ENCODE results near the gene KLK13. TPM values are rescaled to one million over a fixed set of nuclear protein-coding genes. Genes with fewer than 3 reads are reported as not detected.

KLK13 gene
- polyA plus RNA-seq, 2 of the 4 experiments (the other 2 are of a cell fraction): not detected

DNA sequence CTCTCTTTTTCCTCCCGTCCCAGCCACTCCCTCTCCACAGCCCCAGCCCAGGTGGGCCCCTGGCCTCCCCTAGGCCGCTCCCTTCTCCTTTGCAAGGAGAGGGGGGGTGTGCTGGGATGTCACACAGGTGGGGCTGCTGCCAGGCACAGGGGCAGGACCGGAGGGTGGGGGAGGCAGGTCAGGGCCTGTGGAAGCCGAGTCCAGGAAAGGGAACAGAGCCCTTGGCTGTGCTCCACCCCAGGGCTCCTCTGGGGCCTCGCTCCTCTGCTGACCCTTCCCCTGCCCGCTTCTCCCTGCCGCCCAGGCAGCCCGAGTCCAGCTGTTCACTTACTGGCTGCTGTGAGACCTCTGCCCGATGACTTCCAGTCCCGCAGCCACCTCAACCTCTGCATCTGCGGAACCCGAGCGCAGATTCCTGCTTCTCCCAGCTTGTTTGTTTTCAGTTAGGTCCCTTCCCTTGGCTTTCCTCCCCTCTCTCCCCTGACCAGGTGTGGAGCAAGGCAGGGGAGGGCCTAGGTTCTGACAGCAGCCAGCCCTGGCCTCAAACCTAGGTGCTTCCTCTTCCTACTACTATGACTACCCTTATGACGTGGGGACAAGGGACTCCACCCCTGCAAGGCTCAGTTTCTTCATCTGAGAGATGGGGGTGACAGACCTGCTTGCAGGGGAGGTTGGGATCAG, 37.6 kb downstream of the KLK13 start:
- no peak for FAIRE-seq
- H3K4me1 ChIP-seq: no peaks in the 10 kb centered on the region
- no peak overlapping the region for H3K4me2 ChIP-seq
- no peak overlapping the region for H3K27ac ChIP-seq
- ATAC-seq: no peak
- WGBS (ENCODE audit: missing lambda C conversion rate): 52% methylated on average over 13 of the region's 14 CpGs
- CTCF ChIA-PET: interaction anchor here (1.2 to 3.0 kb wide), 2 partner anchors 10 to 18 kb away, joined by 4 to 14 read pairs; no protein-coding TSS in a partner anchor
- no peak for TF ChIP-seq ZC3H11A (IDR thresholded peaks at IDR 0.05)
- TF ChIP-seq, protein P1, sequence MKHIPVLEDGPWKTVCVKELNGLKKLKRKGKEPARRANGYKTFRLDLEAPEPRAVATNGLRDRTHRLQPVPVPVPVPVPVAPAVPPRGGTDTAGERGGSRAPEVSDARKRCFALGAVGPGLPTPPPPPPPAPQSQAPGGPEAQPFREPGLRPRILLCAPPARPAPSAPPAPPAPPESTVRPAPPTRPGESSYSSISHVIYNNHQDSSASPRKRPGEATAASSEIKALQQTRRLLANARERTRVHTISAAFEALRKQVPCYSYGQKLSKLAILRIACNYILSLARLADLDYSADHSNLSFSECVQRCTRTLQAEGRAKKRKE (CRISPR knock-in tag; IDR thresholded peaks at IDR 0.05; ENCODE audit: low read depth): no peak
- TF ChIP-seq RCOR1 (IDR thresholded peaks at IDR 0.05; ENCODE audit: low read depth, low read length): no peak
- no peak for DNase-seq (ENCODE audit: low read depth in 1 of 2, low spot score in 1 of 2)
- no peak overlapping the region for H3K4me3 ChIP-seq
- no peaks in the 10 kb centered on the region for H3K9me3 ChIP-seq
- POLR2A ChIA-PET: no interaction called here

DNA sequence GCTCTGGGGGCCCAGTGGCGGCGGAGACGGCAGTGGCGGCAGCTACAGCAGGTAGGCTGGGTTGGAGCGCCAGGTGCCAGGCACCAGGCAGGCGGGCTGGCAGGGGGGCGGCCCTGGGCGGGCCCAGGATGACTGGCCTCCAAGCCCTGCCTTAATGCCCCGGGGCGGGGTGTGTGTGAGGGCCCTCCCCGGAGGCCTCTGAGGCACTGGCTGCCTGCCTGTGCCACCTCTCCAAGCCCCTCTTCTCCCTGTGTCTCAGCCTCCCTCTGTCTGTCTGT, 38.4 kb downstream of the KLK13 start, which contains the start of gene KLK11:
Gene KLK11, minus strand, starts transcription at position 63 of the 278 bp plus-strand sequence. CDS start 985 bp downstream, outside the sequence.
- ChIA-PET POLR2A (no interaction called here), CTCF (interaction anchor here (0.6 to 1.5 kb wide), 2 partner anchors 9 to 65 kb away, joined by 3 to 8 read pairs; no protein-coding TSS in a partner anchor)
- ATAC-seq (peak; percentile 25 to 28; a peak in 4 of 6 replicates), DNase-seq (ENCODE audit: low read depth in 1 of 2, low spot score in 1 of 2) (no peak), FAIRE-seq (no peak)
- WGBS (ENCODE audit: missing lambda C conversion rate): 52% methylated on average over 9 of the region's 11 CpGs
- Histone ChIP-seq H3K4me1 (no peaks in the 10 kb centered on the region), H3K27ac (no peak within 1 kb of the TSS), H3K4me2 (no peak within 1 kb of the TSS), H3K4me3 (no peak within 1 kb of the TSS), H3K9me3 (no peaks in the 10 kb centered on the region)
- TF ChIP-seq POLR2AphosphoS2 (conservative IDR thresholded peaks at IDR 0.05; ENCODE audit: low read length) (no peak), NR3C1 (IDR thresholded peaks at IDR 0.05) (no peak), NFE2L2 (conservative IDR thresholded peaks at IDR 0.05; ENCODE audit: low read length) (no peak), JUNB (IDR thresholded peaks at IDR 0.05) (no peak), ZC3H11A (IDR thresholded peaks at IDR 0.05) (no peak), CBX2 (IDR thresholded peaks at IDR 0.05; ENCODE audit: borderline replicate concordance, low read depth) (no peak), SREBF2 (IDR thresholded peaks at IDR 0.05) (no peak), EHMT2 (IDR thresholded peaks at IDR 0.05; ENCODE audit: low read depth) (no peak), HOXB5 (CRISPR knock-in tag; IDR thresholded peaks at IDR 0.05) (no peak), HOXB13 (CRISPR knock-in tag; IDR thresholded peaks at IDR 0.05; ENCODE audit: low read depth) (no peak), KDM1A (IDR thresholded peaks at IDR 0.05; ENCODE audit: low read depth) (no peak), HOXA7 (CRISPR knock-in tag; IDR thresholded peaks at IDR 0.05) (no peak), ZFP36 (IDR thresholded peaks at IDR 0.05; ENCODE audit: borderline replicate concordance, partially characterized antibody) (no peak), MYC (IDR thresholded peaks at IDR 0.05; ENCODE audit: borderline replicate concordance, low read length) (no peak), GATA3 (IDR thresholded peaks at IDR 0.05; ENCODE audit: borderline replicate concordance) (no peak), KDM5A (IDR thresholded peaks at IDR 0.05) (no peak)
- TF ChIP-seq, protein P2, sequence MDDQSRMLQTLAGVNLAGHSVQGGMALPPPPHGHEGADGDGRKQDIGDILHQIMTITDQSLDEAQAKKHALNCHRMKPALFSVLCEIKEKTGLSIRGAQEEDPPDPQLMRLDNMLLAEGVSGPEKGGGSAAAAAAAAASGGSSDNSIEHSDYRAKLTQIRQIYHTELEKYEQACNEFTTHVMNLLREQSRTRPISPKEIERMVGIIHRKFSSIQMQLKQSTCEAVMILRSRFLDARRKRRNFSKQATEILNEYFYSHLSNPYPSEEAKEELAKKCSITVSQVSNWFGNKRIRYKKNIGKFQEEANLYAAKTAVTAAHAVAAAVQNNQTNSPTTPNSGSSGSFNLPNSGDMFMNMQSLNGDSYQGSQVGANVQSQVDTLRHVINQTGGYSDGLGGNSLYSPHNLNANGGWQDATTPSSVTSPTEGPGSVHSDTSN (IDR thresholded peaks at IDR 0.05): no peak
- TF ChIP-seq, protein P3, sequence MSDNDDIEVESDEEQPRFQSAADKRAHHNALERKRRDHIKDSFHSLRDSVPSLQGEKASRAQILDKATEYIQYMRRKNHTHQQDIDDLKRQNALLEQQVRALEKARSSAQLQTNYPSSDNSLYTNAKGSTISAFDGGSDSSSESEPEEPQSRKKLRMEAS (IDR thresholded peaks at IDR 0.05): no peak

DNA sequence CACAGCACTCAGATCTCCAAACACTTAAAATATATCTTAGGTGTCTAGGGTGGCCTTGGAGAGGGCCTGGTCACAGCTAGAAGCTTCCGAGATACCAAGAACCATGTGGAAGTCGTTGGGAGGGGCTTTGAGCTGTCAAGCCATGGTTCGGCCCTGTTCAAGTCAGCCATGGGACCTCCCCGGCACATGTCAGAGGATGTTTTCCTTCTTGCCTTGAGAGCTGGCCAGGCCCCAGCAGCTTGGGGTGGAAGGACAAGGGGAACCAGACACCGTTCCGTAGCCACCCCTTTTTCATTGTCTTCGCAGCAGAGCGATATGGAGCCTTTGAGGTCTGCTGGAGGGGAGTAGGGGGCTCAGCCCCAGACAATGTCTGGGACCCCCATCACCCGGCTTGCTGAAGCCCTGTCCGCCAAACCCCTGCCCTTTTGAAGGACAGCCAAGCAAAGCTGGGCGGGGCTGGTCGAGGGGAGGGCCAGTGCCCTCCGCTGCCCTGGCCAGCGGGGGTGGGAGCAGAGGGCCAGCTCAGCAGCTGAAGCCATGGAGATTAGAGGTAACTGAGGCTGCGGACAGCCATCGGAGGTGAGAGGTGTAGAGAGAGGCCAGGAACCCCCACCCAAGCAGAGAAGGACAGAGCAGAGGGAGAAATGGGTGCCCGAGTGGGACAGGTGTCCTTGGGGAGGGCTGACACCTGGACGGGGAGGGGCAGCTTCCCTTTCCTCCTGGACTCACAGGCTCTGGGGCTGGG, 38.9 kb downstream of the KLK13 start:
- no peak for FAIRE-seq
- CTCF ChIA-PET: interaction anchor here (0.6 to 1.5 kb wide), 3 partner anchors 9 to 283 kb away, joined by 3 to 8 read pairs (median 3); no protein-coding TSS in a partner anchor
- 51% methylated on average over 16 of the region's 18 CpGs for WGBS (ENCODE audit: missing lambda C conversion rate)
- POLR2A ChIA-PET: no interaction called here
- H3K4me3 ChIP-seq: no peak overlapping the region
- no peak for DNase-seq (ENCODE audit: low read depth in 1 of 2, low spot score in 1 of 2)
- H3K4me2 ChIP-seq: no peak overlapping the region
- no peak for ATAC-seq
- no peaks in the 10 kb centered on the region for H3K4me1 ChIP-seq
- H3K9me3 ChIP-seq: no peaks in the 10 kb centered on the region
- no peak overlapping the region for H3K27ac ChIP-seq
- no peak for TF ChIP-seq MAZ (IDR thresholded peaks at IDR 0.05; ENCODE audit: borderline replicate concordance, low read depth, low read length)
- TF ChIP-seq NR3C1 (IDR thresholded peaks at IDR 0.05): no peak
- TF ChIP-seq, protein P4, sequence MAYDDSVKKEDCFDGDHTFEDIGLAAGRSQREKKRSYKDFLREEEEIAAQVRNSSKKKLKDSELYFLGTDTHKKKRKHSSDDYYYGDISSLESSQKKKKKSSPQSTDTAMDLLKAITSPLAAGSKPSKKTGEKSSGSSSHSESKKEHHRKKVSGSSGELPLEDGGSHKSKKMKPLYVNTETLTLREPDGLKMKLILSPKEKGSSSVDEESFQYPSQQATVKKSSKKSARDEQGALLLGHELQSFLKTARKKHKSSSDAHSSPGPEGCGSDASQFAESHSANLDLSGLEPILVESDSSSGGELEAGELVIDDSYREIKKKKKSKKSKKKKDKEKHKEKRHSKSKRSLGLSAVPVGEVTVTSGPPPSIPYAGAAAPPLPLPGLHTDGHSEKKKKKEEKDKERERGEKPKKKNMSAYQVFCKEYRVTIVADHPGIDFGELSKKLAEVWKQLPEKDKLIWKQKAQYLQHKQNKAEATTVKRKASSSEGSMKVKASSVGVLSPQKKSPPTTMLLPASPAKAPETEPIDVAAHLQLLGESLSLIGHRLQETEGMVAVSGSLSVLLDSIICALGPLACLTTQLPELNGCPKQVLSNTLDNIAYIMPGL (CRISPR knock-in tag; IDR thresholded peaks at IDR 0.05; ENCODE audit: borderline replicate concordance): no peak
- no peak for TF ChIP-seq HOXB13 (CRISPR knock-in tag; IDR thresholded peaks at IDR 0.05; ENCODE audit: low read depth)
- TF ChIP-seq, protein P5, sequence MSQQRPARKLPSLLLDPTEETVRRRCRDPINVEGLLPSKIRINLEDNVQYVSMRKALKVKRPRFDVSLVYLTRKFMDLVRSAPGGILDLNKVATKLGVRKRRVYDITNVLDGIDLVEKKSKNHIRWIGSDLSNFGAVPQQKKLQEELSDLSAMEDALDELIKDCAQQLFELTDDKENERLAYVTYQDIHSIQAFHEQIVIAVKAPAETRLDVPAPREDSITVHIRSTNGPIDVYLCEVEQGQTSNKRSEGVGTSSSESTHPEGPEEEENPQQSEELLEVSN (IDR thresholded peaks at IDR 0.05; ENCODE audit: borderline replicate concordance, low read depth): no peak
- TF ChIP-seq, protein P2 (IDR thresholded peaks at IDR 0.05): no peak
- no peak for TF ChIP-seq TP53 (CRISPR knock-in tag; IDR thresholded peaks at IDR 0.05)
- TF ChIP-seq RAD21 (conservative IDR thresholded peaks at IDR 0.05 in 1 of 2, IDR thresholded peaks at IDR 0.05 in 1 of 2): no peak
- no peak for TF ChIP-seq TFCP2L1 (CRISPR knock-in tag; IDR thresholded peaks at IDR 0.05)

Measured in A549 (cell line).